ENCODE results near the gene SYNE1.
A peak's percentile ranks its signal among the peaks of the same experiment; 100 is the strongest.

SYNE1 gene

GRCh38 chr6:152471456-152472265 is 165.5 kb downstream of the SYNE1 start:
- Histone ChIP-seq H3K27ac (ENCODE audit: low read depth, low read length) (no peak overlapping the region), H3K27me3 (ENCODE audit: control insufficient read depth in 5 of 5, insufficient read depth in 4 of 5, low read length in 5 of 5) (no peaks in the 10 kb centered on the region), H3K9ac (ENCODE audit: low read length in 5 of 5) (peak overlapping the region in 2 of 5 donors; percentile 4 to 63), H3K36me3 (ENCODE audit: control insufficient read depth in 5 of 5, insufficient read depth in 5 of 5, low read length in 5 of 5) (no peaks in the 10 kb centered on the region), H3K9me3 (ENCODE audit: control insufficient read depth in 5 of 5, low read length in 5 of 5) (peaks cover 0 to 4% (median 0%) of the 10 kb centered on the region in 5 donors), H3K4me3 (ENCODE audit: low read depth in 1 of 5, low read length in 5 of 5) (peak overlapping the region; percentile 16 to 49 (median 28)), H3K4me1 (ENCODE audit: control insufficient read depth in 5 of 5, insufficient read depth in 5 of 5, low read length in 5 of 5) (peaks cover 0 to 6% (median 0%) of the 10 kb centered on the region in 5 donors)

- H3K27ac ChIP-seq (ENCODE audit: low read depth, low read length) = no peak overlapping the region
- H3K36me3 ChIP-seq (ENCODE audit: control insufficient read depth in 5 of 5, insufficient read depth in 5 of 5, low read length in 5 of 5) = peaks cover 0 to 5% (median 0%) of the 10 kb centered on the region in 5 donors
- peaks cover 0 to 11% (median 0%) of the 10 kb centered on the region in 5 donors for H3K4me1 ChIP-seq (ENCODE audit: control insufficient read depth in 5 of 5, insufficient read depth in 5 of 5, low read length in 5 of 5)
- peak overlapping the region in 2 of 5 donors; percentile 18 to 46 for H3K4me3 ChIP-seq (ENCODE audit: low read depth in 1 of 5, low read length in 5 of 5)
- no peaks in the 10 kb centered on the region for H3K9me3 ChIP-seq (ENCODE audit: control insufficient read depth in 5 of 5, low read length in 5 of 5)
- H3K27me3 ChIP-seq (ENCODE audit: control insufficient read depth in 5 of 5, insufficient read depth in 4 of 5, low read length in 5 of 5) = no peaks in the 10 kb centered on the region
- no peak overlapping the region for H3K9ac ChIP-seq (ENCODE audit: low read length in 5 of 5)
Observed at GRCh38 chr6:152463164-152463563, 174.0 kb downstream of the SYNE1 start.

GRCh38 chr6:152462716-152463115 is 174.4 kb downstream of the SYNE1 start:
- Histone ChIP-seq H3K4me3 (ENCODE audit: low read depth in 1 of 5, low read length in 5 of 5) (peak overlapping the region in 3 of 5 donors; percentile 18 to 46 (median 43)), H3K27me3 (ENCODE audit: control insufficient read depth in 5 of 5, insufficient read depth in 4 of 5, low read length in 5 of 5) (no peaks in the 10 kb centered on the region), H3K9me3 (ENCODE audit: control insufficient read depth in 5 of 5, low read length in 5 of 5) (no peaks in the 10 kb centered on the region), H3K36me3 (ENCODE audit: control insufficient read depth in 5 of 5, insufficient read depth in 5 of 5, low read length in 5 of 5) (peaks cover 0 to 5% (median 0%) of the 10 kb centered on the region in 5 donors), H3K4me1 (ENCODE audit: control insufficient read depth in 5 of 5, insufficient read depth in 5 of 5, low read length in 5 of 5) (peaks cover 0 to 13% (median 0%) of the 10 kb centered on the region in 5 donors), H3K9ac (ENCODE audit: low read length in 5 of 5) (no peak overlapping the region), H3K27ac (ENCODE audit: low read depth, low read length) (no peak overlapping the region)

- Histone ChIP-seq H3K4me1 (ENCODE audit: control insufficient read depth in 5 of 5, insufficient read depth in 5 of 5, low read length in 5 of 5) (peaks cover 0 to 13% (median 0%) of the 10 kb centered on the region in 5 donors), H3K27me3 (ENCODE audit: control insufficient read depth in 5 of 5, insufficient read depth in 4 of 5, low read length in 5 of 5) (no peaks in the 10 kb centered on the region), H3K36me3 (ENCODE audit: control insufficient read depth in 5 of 5, insufficient read depth in 5 of 5, low read length in 5 of 5) (peaks cover 0 to 5% (median 0%) of the 10 kb centered on the region in 5 donors), H3K4me3 (ENCODE audit: low read depth in 1 of 5, low read length in 5 of 5) (no peak overlapping the region), H3K27ac (ENCODE audit: low read depth, low read length) (no peak overlapping the region), H3K9me3 (ENCODE audit: control insufficient read depth in 5 of 5, low read length in 5 of 5) (no peaks in the 10 kb centered on the region), H3K9ac (ENCODE audit: low read length in 5 of 5) (no peak overlapping the region)
Observed at GRCh38 chr6:152461556-152461955, 175.6 kb downstream of the SYNE1 start.

- Histone ChIP-seq H3K36me3 (ENCODE audit: control insufficient read depth in 5 of 5, insufficient read depth in 5 of 5, low read length in 5 of 5) (peaks cover 0 to 4% (median 0%) of the 10 kb centered on the region in 5 donors), H3K27ac (ENCODE audit: low read depth, low read length) (no peak overlapping the region)
Observed at GRCh38 chr6:152458648-152459644, 178.2 kb downstream of the SYNE1 start.

GRCh38 chr6:152457949-152458624 is 179.1 kb downstream of the SYNE1 start:
- Histone ChIP-seq H3K36me3 (ENCODE audit: control insufficient read depth in 5 of 5, insufficient read depth in 5 of 5, low read length in 5 of 5) (peaks cover 0 to 4% (median 0%) of the 10 kb centered on the region in 5 donors), H3K4me1 (ENCODE audit: control insufficient read depth in 5 of 5, insufficient read depth in 5 of 5, low read length in 5 of 5) (peaks cover 0 to 16% (median 0%) of the 10 kb centered on the region in 5 donors)

More at GRCh38 chr6:152458648-152459644, 178.2 kb downstream of the SYNE1 start:
- Histone ChIP-seq H3K27me3 (ENCODE audit: control insufficient read depth in 5 of 5, insufficient read depth in 4 of 5, low read length in 5 of 5) (no peaks in the 10 kb centered on the region), H3K9me3 (ENCODE audit: control insufficient read depth in 5 of 5, low read length in 5 of 5) (no peaks in the 10 kb centered on the region), H3K4me1 (ENCODE audit: control insufficient read depth in 5 of 5, insufficient read depth in 5 of 5, low read length in 5 of 5) (peaks cover 0 to 13% (median 0%) of the 10 kb centered on the region in 5 donors), H3K9ac (ENCODE audit: low read length in 5 of 5) (no peak overlapping the region), H3K4me3 (ENCODE audit: low read depth in 1 of 5, low read length in 5 of 5) (no peak overlapping the region)

GRCh38 chr6:152454003-152454402 is 183.2 kb downstream of the SYNE1 start:
- H3K9me3 ChIP-seq (ENCODE audit: control insufficient read depth in 5 of 5, low read length in 5 of 5) = no peaks in the 10 kb centered on the region
- peaks cover 0 to 8% (median 0%) of the 10 kb centered on the region in 5 donors for H3K4me1 ChIP-seq (ENCODE audit: control insufficient read depth in 5 of 5, insufficient read depth in 5 of 5, low read length in 5 of 5)
- no peaks in the 10 kb centered on the region for H3K27me3 ChIP-seq (ENCODE audit: control insufficient read depth in 5 of 5, insufficient read depth in 4 of 5, low read length in 5 of 5)
- H3K4me3 ChIP-seq (ENCODE audit: low read depth in 1 of 5, low read length in 5 of 5) = no peak overlapping the region
- no peak overlapping the region for H3K9ac ChIP-seq (ENCODE audit: low read length in 5 of 5)
- no peak overlapping the region for H3K27ac ChIP-seq (ENCODE audit: low read depth, low read length)
- H3K36me3 ChIP-seq (ENCODE audit: control insufficient read depth in 5 of 5, insufficient read depth in 5 of 5, low read length in 5 of 5) = peaks cover 0 to 4% (median 2%) of the 10 kb centered on the region in 5 donors

More at GRCh38 chr6:152457949-152458624, 179.1 kb downstream of the SYNE1 start:
- no peak overlapping the region for H3K9ac ChIP-seq (ENCODE audit: low read length in 5 of 5)
- H3K27me3 ChIP-seq (ENCODE audit: control insufficient read depth in 5 of 5, insufficient read depth in 4 of 5, low read length in 5 of 5) = no peaks in the 10 kb centered on the region
- no peaks in the 10 kb centered on the region for H3K9me3 ChIP-seq (ENCODE audit: control insufficient read depth in 5 of 5, low read length in 5 of 5)
- no peak overlapping the region for H3K27ac ChIP-seq (ENCODE audit: low read depth, low read length)
- H3K4me3 ChIP-seq (ENCODE audit: low read depth in 1 of 5, low read length in 5 of 5) = no peak overlapping the region

- no peak overlapping the region for H3K9ac ChIP-seq (ENCODE audit: low read length in 5 of 5)
- H3K36me3 ChIP-seq (ENCODE audit: control insufficient read depth in 5 of 5, insufficient read depth in 5 of 5, low read length in 5 of 5) = peaks cover 0 to 8% (median 2%) of the 10 kb centered on the region in 5 donors
- no peaks in the 10 kb centered on the region for H3K27me3 ChIP-seq (ENCODE audit: control insufficient read depth in 5 of 5, insufficient read depth in 4 of 5, low read length in 5 of 5)
- H3K4me1 ChIP-seq (ENCODE audit: control insufficient read depth in 5 of 5, insufficient read depth in 5 of 5, low read length in 5 of 5) = peaks cover 0 to 7% (median 0%) of the 10 kb centered on the region in 5 donors
- no peak overlapping the region for H3K4me3 ChIP-seq (ENCODE audit: low read depth in 1 of 5, low read length in 5 of 5)
- H3K9me3 ChIP-seq (ENCODE audit: control insufficient read depth in 5 of 5, low read length in 5 of 5) = no peaks in the 10 kb centered on the region
- no peak overlapping the region for H3K27ac ChIP-seq (ENCODE audit: low read depth, low read length)
Observed at GRCh38 chr6:152453421-152453820, 183.7 kb downstream of the SYNE1 start.

- Histone ChIP-seq H3K4me1 (ENCODE audit: control insufficient read depth in 5 of 5, insufficient read depth in 5 of 5, low read length in 5 of 5) (peaks cover 0 to 3% (median 0%) of the 10 kb centered on the region in 5 donors), H3K36me3 (ENCODE audit: control insufficient read depth in 5 of 5, insufficient read depth in 5 of 5, low read length in 5 of 5) (peaks cover 0 to 8% (median 2%) of the 10 kb centered on the region in 5 donors), H3K9me3 (ENCODE audit: control insufficient read depth in 5 of 5, low read length in 5 of 5) (no peaks in the 10 kb centered on the region), H3K27me3 (ENCODE audit: control insufficient read depth in 5 of 5, insufficient read depth in 4 of 5, low read length in 5 of 5) (no peaks in the 10 kb centered on the region), H3K27ac (ENCODE audit: low read depth, low read length) (no peak overlapping the region), H3K9ac (ENCODE audit: low read length in 5 of 5) (no peak overlapping the region), H3K4me3 (ENCODE audit: low read depth in 1 of 5, low read length in 5 of 5) (no peak overlapping the region)
Observed at GRCh38 chr6:152452639-152453038, 184.5 kb downstream of the SYNE1 start.

Data from subcutaneous abdominal adipose tissue (tissue), 5 donors.